ENCODE results near the gene MTHFD2. TPM values are rescaled to one million over a fixed set of nuclear protein-coding genes. Genes with fewer than 3 reads are reported as not detected.
"Not testable (repeated sequence)": the region's sequence is repeated elsewhere in the genome, so short reads cannot be mapped to it uniquely, and the experiment has no call there.

Gene MTHFD2
- total RNA-seq, 1 donor from 2014 or later = 223 TPM

DNA sequence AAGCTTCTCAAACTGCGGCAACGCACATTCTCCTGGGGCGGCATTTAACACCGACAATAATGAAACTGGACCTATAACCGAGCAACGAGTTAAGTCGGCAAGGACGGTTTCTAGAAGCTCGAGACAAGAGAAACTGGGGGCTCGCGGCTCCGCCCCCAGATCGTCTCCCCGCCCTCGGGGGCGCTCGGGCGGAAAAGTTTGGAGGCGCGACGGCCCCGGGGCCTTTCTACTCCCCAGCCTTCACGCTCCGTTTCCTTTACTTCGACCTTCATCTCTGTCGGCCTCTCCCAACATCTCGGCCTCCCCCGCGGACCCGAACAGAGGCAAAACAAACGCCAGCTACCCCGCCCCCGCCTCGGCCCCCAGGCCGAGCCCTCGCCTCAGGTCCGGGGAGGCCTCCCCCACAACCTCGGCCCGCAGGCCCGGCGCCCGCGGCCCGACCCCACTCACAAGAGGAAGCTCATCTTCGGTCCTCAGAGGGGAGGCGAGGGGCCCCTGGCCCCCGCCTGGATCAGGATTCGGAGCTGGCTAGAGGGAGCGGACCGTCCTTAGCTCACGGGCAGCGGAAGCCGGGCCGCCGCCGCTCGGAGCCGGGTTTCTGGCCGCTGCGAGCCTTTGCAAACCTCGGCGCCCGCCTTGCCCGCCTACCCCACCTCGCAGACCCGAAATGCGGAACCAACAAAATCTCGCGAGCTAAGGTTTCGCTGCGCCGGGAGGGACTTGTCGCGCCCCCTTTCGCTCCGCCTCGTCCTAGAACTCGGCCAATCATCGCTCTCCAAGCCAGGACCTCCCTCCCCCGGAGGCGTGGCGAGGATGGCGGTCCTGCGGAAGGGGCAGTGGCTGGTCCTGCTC lies 20.0 kb upstream of the MTHFD2 start, which contains the start of gene MOB1A:
Gene MOB1A, minus strand, starts transcription at position 669 of the 852 bp plus-strand sequence. Its CDS starts 205 bp downstream, at position 464.
- DNase-seq (ENCODE audit: extremely low spot score, unreplicated experiment) = peak; percentile 99
- H3K4me1 Mint-ChIP-seq (ENCODE audit: unreplicated experiment) = peaks cover 27% of the 10 kb centered on the region
- peak within 1 kb of the TSS; percentile 80 for H3K4me3 Mint-ChIP-seq (ENCODE audit: unreplicated experiment)
- no peaks in the 10 kb centered on the region for H3K9me3 Mint-ChIP-seq (ENCODE audit: unreplicated experiment)
- no peaks in the 10 kb centered on the region for H3K36me3 Mint-ChIP-seq (ENCODE audit: unreplicated experiment)
- H3K27ac Mint-ChIP-seq (ENCODE audit: unreplicated experiment) = peak within 1 kb of the TSS; percentile 77
- TF ChIP-seq, protein P1, sequence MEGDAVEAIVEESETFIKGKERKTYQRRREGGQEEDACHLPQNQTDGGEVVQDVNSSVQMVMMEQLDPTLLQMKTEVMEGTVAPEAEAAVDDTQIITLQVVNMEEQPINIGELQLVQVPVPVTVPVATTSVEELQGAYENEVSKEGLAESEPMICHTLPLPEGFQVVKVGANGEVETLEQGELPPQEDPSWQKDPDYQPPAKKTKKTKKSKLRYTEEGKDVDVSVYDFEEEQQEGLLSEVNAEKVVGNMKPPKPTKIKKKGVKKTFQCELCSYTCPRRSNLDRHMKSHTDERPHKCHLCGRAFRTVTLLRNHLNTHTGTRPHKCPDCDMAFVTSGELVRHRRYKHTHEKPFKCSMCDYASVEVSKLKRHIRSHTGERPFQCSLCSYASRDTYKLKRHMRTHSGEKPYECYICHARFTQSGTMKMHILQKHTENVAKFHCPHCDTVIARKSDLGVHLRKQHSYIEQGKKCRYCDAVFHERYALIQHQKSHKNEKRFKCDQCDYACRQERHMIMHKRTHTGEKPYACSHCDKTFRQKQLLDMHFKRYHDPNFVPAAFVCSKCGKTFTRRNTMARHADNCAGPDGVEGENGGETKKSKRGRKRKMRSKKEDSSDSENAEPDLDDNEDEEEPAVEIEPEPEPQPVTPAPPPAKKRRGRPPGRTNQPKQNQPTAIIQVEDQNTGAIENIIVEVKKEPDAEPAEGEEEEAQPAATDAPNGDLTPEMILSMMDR (IDR thresholded peaks at IDR 0.05) = no peak
- H3K27me3 Mint-ChIP-seq (ENCODE audit: unreplicated experiment) = no peaks in the 10 kb centered on the region

DNA sequence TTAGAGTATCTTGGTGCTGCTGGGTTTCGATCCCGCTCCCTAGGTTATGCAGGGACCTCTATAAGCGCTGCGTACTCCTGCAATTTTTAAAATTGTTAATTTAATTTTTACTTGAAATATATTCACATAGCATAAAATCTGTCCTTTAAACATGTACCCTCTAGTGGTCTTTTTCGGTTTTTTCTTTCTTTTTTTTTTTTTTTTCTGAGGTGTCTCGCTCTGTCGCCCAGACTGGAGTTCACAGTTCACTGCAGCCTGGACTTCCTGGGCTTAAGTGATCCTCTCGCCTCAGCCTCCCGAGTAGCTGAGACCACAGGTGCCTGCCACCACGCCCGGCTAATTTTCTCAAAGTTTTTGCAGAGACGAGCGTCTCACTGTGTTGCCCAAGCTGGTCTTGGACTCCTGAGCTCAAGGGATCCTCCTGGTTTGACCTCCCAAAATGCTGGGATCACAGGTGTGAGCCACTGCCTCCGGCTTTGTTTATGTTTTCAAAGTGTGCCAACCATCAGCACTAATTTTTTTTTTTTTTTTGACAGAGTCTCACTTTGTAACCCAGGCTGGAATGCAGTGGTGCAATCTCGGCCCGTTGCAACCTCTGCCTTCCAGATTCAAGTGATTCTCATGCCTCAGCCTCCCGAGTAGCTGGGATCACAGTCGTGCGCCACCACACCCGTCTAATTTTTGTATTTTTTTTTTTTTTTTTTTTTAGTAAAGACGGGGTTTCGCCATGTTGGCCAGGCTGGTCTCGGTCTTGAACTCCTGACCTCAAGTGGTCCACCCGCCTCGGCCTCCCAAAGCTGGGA lies 19.2 kb upstream of the MTHFD2 start:
- H3K4me3 Mint-ChIP-seq (ENCODE audit: unreplicated experiment) = peak overlapping the region; percentile 80

DNA sequence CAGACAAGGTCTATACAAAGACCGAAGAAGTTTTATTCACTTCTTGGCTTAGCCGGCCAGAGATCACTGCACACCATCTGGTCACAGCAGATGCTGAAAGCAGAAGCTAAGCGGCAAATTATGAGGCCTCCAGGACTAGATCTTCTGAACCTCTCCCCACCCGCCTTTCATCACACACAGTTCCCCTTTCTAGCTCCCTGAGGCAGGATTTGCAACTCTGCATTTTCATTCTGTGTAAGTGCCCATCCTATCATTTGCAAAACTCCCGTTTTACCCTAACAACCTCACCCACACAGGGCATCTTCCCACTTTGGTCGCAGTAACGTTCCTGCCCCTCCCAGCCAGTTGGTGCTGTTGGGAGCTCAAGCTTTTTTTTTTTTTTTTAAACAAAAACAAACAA lies 16.7 kb upstream of the MTHFD2 start:
- TF ChIP-seq, protein P1 (IDR thresholded peaks at IDR 0.05) = no peak
- DNase-seq (ENCODE audit: extremely low spot score, unreplicated experiment) = no peak
- H3K36me3 Mint-ChIP-seq (ENCODE audit: unreplicated experiment) = no peaks in the 10 kb centered on the region
- peaks cover 8% of the 10 kb centered on the region for H3K4me1 Mint-ChIP-seq (ENCODE audit: unreplicated experiment)
- H3K27ac Mint-ChIP-seq (ENCODE audit: unreplicated experiment) = no peak overlapping the region
- peaks cover 10% of the 10 kb centered on the region for H3K27me3 Mint-ChIP-seq (ENCODE audit: unreplicated experiment)
- H3K4me3 Mint-ChIP-seq (ENCODE audit: unreplicated experiment) = no peak overlapping the region
- no peaks in the 10 kb centered on the region for H3K9me3 Mint-ChIP-seq (ENCODE audit: unreplicated experiment)

More for the DNA sequence above, 19.2 kb upstream of the MTHFD2 start:
- peak; percentile 78 for DNase-seq (ENCODE audit: extremely low spot score, unreplicated experiment)
- Mint-ChIP-seq H3K27ac (ENCODE audit: unreplicated experiment) (peak overlapping the region; percentile 77), H3K9me3 (ENCODE audit: unreplicated experiment) (no peaks in the 10 kb centered on the region), H3K27me3 (ENCODE audit: unreplicated experiment) (peaks cover 5% of the 10 kb centered on the region), H3K36me3 (ENCODE audit: unreplicated experiment) (no peaks in the 10 kb centered on the region), H3K4me1 (ENCODE audit: unreplicated experiment) (peaks cover 26% of the 10 kb centered on the region)
- TF ChIP-seq, protein P1 (IDR thresholded peaks at IDR 0.05) = peak; percentile 60

DNA sequence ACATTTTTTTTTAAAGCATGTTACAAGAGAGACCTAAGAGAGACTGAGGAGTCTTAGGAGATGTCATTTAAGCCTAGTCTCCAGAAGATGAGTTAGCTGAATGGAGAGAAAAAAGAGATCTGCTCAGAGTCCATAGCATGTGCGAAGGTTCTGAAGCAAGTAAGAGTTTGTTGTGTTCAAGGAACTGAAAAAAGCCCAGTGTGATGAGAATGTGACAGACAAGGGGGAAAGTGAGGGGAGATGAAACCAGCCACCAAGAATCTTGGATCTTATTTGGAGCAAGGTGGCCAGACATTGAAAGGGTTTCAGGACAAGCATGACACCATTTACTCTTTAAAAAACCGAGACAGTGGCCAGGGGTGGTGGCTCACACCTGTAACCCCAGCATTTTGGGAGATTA lies 14.5 kb upstream of the MTHFD2 start:
- H3K27ac Mint-ChIP-seq (ENCODE audit: unreplicated experiment) = no peak overlapping the region
- H3K4me1 Mint-ChIP-seq (ENCODE audit: unreplicated experiment) = peaks cover 2% of the 10 kb centered on the region
- peaks cover 10% of the 10 kb centered on the region for H3K27me3 Mint-ChIP-seq (ENCODE audit: unreplicated experiment)
- H3K4me3 Mint-ChIP-seq (ENCODE audit: unreplicated experiment) = no peak overlapping the region
- no peaks in the 10 kb centered on the region for H3K9me3 Mint-ChIP-seq (ENCODE audit: unreplicated experiment)
- DNase-seq (ENCODE audit: extremely low spot score, unreplicated experiment) = no peak
- no peaks in the 10 kb centered on the region for H3K36me3 Mint-ChIP-seq (ENCODE audit: unreplicated experiment)
- TF ChIP-seq, protein P1 (IDR thresholded peaks at IDR 0.05) = no peak

DNA sequence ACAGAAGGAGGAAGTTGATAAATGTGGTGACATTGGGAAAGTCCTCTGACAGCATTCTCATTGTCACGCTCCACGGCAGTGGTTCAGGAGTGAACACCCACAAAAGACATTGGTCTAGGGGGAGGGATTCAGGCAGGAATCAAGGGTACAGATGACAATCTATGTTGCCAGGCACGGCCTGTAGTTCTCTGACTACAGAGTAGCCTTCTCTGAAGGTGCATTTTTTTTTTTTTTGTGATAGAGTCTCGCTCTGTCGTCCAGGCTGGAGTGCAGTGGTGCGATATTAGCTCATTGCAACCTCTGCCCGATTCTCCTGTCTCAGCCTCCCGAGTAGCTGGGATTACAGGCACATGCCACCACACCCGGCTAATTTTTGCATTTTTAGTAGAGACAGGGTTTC lies 12.4 kb upstream of the MTHFD2 start:
- Mint-ChIP-seq H3K36me3 (ENCODE audit: unreplicated experiment) (no peaks in the 10 kb centered on the region), H3K4me1 (ENCODE audit: unreplicated experiment) (no peaks in the 10 kb centered on the region), H3K27me3 (ENCODE audit: unreplicated experiment) (peaks cover 17% of the 10 kb centered on the region), H3K4me3 (ENCODE audit: unreplicated experiment) (no peak overlapping the region), H3K27ac (ENCODE audit: unreplicated experiment) (no peak overlapping the region), H3K9me3 (ENCODE audit: unreplicated experiment) (no peaks in the 10 kb centered on the region)
- DNase-seq (ENCODE audit: extremely low spot score, unreplicated experiment) = peak; percentile 62
- TF ChIP-seq, protein P1 (IDR thresholded peaks at IDR 0.05) = no peak

DNA sequence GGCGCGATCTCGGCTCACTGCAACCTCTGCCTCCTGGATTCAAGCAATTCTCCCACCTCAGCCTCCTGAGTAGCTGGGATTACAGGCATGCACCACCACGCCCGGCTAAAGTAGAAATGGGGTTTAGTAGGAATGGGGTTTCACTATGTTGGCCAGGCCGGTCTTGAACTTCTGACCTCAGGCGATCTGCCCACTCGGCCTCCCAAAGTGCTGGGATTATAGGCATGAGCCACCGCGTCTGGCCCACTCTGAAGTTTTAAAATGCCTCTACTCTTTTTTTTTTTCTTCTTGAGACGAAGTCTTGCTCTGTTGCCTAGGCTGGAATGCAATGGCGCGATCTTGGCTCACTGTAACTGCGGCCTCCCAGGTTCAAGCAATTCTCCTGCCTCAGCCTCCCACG lies 11.7 kb upstream of the MTHFD2 start:
- not testable (repeated sequence) for H3K4me3 Mint-ChIP-seq (ENCODE audit: unreplicated experiment); H3K9me3 Mint-ChIP-seq (ENCODE audit: unreplicated experiment); H3K4me1 Mint-ChIP-seq (ENCODE audit: unreplicated experiment); H3K27ac Mint-ChIP-seq (ENCODE audit: unreplicated experiment); H3K36me3 Mint-ChIP-seq (ENCODE audit: unreplicated experiment)
- H3K27me3 Mint-ChIP-seq (ENCODE audit: unreplicated experiment) = peaks cover 22% of the 10 kb centered on the region
- peak; percentile 54 for DNase-seq (ENCODE audit: extremely low spot score, unreplicated experiment)
